HEK293 (cell line): ENCODE data around the gene SRF.

Experiments
- GLIS2 ChIP-seq: fragments of 450-650 bp; formaldehyde crosslinking; IDR thresholded peaks from 2 replicates; pipeline ENCODE4 v1.5.1; 2016; ENCODE audit warnings: missing biosample characterization, missing genetic modification characterization
- KLF1 ChIP-seq: fragments of 450-650 bp; formaldehyde crosslinking; IDR thresholded peaks from 2 replicates; pipeline ENCODE4 v1.5.1; 2016; ENCODE audit warnings: missing biosample characterization, missing genetic modification characterization
- SP3 ChIP-seq: fragments of 450-650 bp; formaldehyde crosslinking; IDR thresholded peaks from 2 replicates; pipeline ENCODE4 v1.5.1; 2016; ENCODE audit warnings: missing biosample characterization, missing genetic modification characterization
- SP7 ChIP-seq: fragments of 450-650 bp; formaldehyde crosslinking; IDR thresholded peaks from 2 replicates; pipeline ENCODE4 v1.5.1; 2016; ENCODE audit warnings: missing biosample characterization, missing genetic modification characterization
- ZBTB44 ChIP-seq: fragments of 450-650 bp; IDR thresholded peaks from 2 replicates; pipeline ENCODE4 v1.5.1; 2018; ENCODE audit warnings: missing biosample characterization, mild to moderate bottlenecking, missing genetic modification characterization
- ZFHX2 ChIP-seq: fragments of 450-650 bp; formaldehyde crosslinking; conservative IDR thresholded peaks from 2 replicates; pipeline ENCODE4 v1.5.1; 2016; ENCODE audit warnings: missing biosample characterization, missing genetic modification characterization
- ZIC2 ChIP-seq: fragments of 450-650 bp; formaldehyde crosslinking; IDR thresholded peaks from 2 replicates; pipeline ENCODE4 v1.5.1; 2016; ENCODE audit warnings: missing biosample characterization, missing genetic modification characterization
- ZNF211 ChIP-seq: fragments of 450-650 bp; formaldehyde crosslinking; IDR thresholded peaks from 2 replicates; pipeline ENCODE4 v1.5.1; 2016; ENCODE audit warnings: low read depth, missing biosample characterization, missing genetic modification characterization
- ZNF23 ChIP-seq: fragments of 450-650 bp; formaldehyde crosslinking; IDR thresholded peaks from 2 replicates; pipeline ENCODE4 v1.5.1; 2016; ENCODE audit warnings: missing biosample characterization, missing genetic modification characterization, borderline replicate concordance
- ZNF274 ChIP-seq, 2 experiments: fragments of 200-500 bp in 1 of 2; fragments of 450-650 bp in 1 of 2; sonication (Bioruptor generic) in 1 of 2; formaldehyde crosslinking in 1 of 2; IDR thresholded peaks; 2 replicates each; pipeline versions ENCODE4 v1.5.1 to v1.6.1; 2014 to 2016; ENCODE audit warnings: borderline replicate concordance in 1 of 2, inconsistent platforms in 1 of 2, low read length in 1 of 2, missing biosample characterization in 1 of 2, missing genetic modification characterization in 1 of 2
- ZNF362 ChIP-seq: fragments of 450-650 bp; formaldehyde crosslinking; IDR thresholded peaks from 2 replicates; pipeline ENCODE4 v1.5.1; 2016; ENCODE audit warnings: missing biosample characterization, missing genetic modification characterization
- ZNF391 ChIP-seq: fragments of 450-650 bp; formaldehyde crosslinking; IDR thresholded peaks from 2 replicates; pipeline ENCODE4 v1.5.1; 2016; ENCODE audit warnings: low read depth, missing biosample characterization, missing genetic modification characterization, borderline replicate concordance
- ZNF416 ChIP-seq: fragments of 450-650 bp; formaldehyde crosslinking; IDR thresholded peaks from 2 replicates; pipeline ENCODE4 v1.5.1; 2016; ENCODE audit warnings: missing biosample characterization, missing genetic modification characterization
- ZNF423 ChIP-seq: fragments of 450-650 bp; formaldehyde crosslinking; IDR thresholded peaks from 2 replicates; pipeline ENCODE4 v1.5.1; 2016; ENCODE audit warnings: missing biosample characterization, missing genetic modification characterization
- ZNF514 ChIP-seq: fragments of 450-650 bp; formaldehyde crosslinking; IDR thresholded peaks from 2 replicates; pipeline ENCODE4 v1.5.1; 2016; ENCODE audit warnings: missing biosample characterization, missing genetic modification characterization
- ZNF544 ChIP-seq: fragments of 450-650 bp; formaldehyde crosslinking; IDR thresholded peaks from 2 replicates; pipeline ENCODE4 v1.5.0; 2017; ENCODE audit warnings: missing biosample characterization, missing genetic modification characterization
- ZNF600 ChIP-seq: fragments of 450-650 bp; formaldehyde crosslinking; IDR thresholded peaks from 2 replicates; pipeline ENCODE4 v1.5.1; 2016; ENCODE audit warnings: missing biosample characterization, missing genetic modification characterization
- ZNF621 ChIP-seq: fragments of 450-650 bp; formaldehyde crosslinking; IDR thresholded peaks from 2 replicates; pipeline ENCODE4 v1.5.1; 2017; ENCODE audit warnings: missing biosample characterization, missing genetic modification characterization
- ZNF624 ChIP-seq: fragments of 450-650 bp; formaldehyde crosslinking; IDR thresholded peaks from 2 replicates; pipeline ENCODE4 v1.5.1; 2017; ENCODE audit warnings: missing biosample characterization, missing genetic modification characterization
- ZNF658 ChIP-seq: fragments of 450-650 bp; formaldehyde crosslinking; IDR thresholded peaks from 2 replicates; pipeline ENCODE4; 2016; ENCODE audit warnings: missing biosample characterization, missing genetic modification characterization
- ZNF660 ChIP-seq: fragments of 450-650 bp; IDR thresholded peaks from 2 replicates; pipeline ENCODE4 v1.5.1; 2018; ENCODE audit warnings: missing biosample characterization, mild to moderate bottlenecking, missing genetic modification characterization
- ZNF830 ChIP-seq: fragments of 450-650 bp; IDR thresholded peaks from 2 replicates; pipeline ENCODE4 v1.5.0; 2018; ENCODE audit warnings: missing biosample characterization, missing genetic modification characterization, low read depth, mild to moderate bottlenecking, moderate library complexity
- ZNF837 ChIP-seq: fragments of 450-650 bp; formaldehyde crosslinking; IDR thresholded peaks from 2 replicates; pipeline ENCODE4 v1.5.1; 2016; ENCODE audit warnings: missing biosample characterization, missing genetic modification characterization
- ZNF843 ChIP-seq: fragments of 450-650 bp; formaldehyde crosslinking; IDR thresholded peaks from 2 replicates; pipeline ENCODE4 v1.5.1; 2016; ENCODE audit warnings: missing biosample characterization, missing genetic modification characterization
- TF ChIP-seq, protein P1 (sequence below): fragments of 450-650 bp; formaldehyde crosslinking; IDR thresholded peaks from 2 replicates; pipeline ENCODE4 v1.5.1; 2017; ENCODE audit warnings: missing biosample characterization, missing genetic modification characterization
- TF ChIP-seq, protein P2 (sequence below): fragments of 450-650 bp; formaldehyde crosslinking; IDR thresholded peaks from 2 replicates; pipeline ENCODE4 v1.5.1; 2016; ENCODE audit warnings: missing biosample characterization, missing genetic modification characterization
- TF ChIP-seq, protein P3 (sequence below): fragments of 450-650 bp; formaldehyde crosslinking; IDR thresholded peaks from 2 replicates; pipeline ENCODE4 v1.5.1; 2016; ENCODE audit warnings: missing biosample characterization, missing genetic modification characterization
- TF ChIP-seq, protein P4 (sequence below): fragments of 450-650 bp; formaldehyde crosslinking; IDR thresholded peaks from 2 replicates; pipeline ENCODE4 v1.5.1; 2016; ENCODE audit warnings: missing biosample characterization, missing genetic modification characterization, borderline replicate concordance
- TF ChIP-seq, protein P5 (sequence below): fragments of 450-650 bp; formaldehyde crosslinking; IDR thresholded peaks from 2 replicates; pipeline ENCODE4 v1.5.1; 2016; ENCODE audit warnings: missing biosample characterization, missing genetic modification characterization

SRF gene

GRCh38 chr6:43170417-43170930, 595 bp upstream of the SRF start (continued):
- TF ChIP-seq ZBTB44 (tag by site-specific recombination) = no peak
- TF ChIP-seq ZNF423 = no peak
- TF ChIP-seq, protein P1, sequence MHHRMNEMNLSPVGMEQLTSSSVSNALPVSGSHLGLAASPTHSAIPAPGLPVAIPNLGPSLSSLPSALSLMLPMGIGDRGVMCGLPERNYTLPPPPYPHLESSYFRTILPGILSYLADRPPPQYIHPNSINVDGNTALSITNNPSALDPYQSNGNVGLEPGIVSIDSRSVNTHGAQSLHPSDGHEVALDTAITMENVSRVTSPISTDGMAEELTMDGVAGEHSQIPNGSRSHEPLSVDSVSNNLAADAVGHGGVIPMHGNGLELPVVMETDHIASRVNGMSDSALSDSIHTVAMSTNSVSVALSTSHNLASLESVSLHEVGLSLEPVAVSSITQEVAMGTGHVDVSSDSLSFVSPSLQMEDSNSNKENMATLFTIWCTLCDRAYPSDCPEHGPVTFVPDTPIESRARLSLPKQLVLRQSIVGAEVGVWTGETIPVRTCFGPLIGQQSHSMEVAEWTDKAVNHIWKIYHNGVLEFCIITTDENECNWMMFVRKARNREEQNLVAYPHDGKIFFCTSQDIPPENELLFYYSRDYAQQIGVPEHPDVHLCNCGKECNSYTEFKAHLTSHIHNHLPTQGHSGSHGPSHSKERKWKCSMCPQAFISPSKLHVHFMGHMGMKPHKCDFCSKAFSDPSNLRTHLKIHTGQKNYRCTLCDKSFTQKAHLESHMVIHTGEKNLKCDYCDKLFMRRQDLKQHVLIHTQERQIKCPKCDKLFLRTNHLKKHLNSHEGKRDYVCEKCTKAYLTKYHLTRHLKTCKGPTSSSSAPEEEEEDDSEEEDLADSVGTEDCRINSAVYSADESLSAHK (tag by site-specific recombination) = no peak
- TF ChIP-seq ZNF362 (tag by site-specific recombination) = no peak; the same call in 1 of the 2 replicates
- TF ChIP-seq ZNF514 (tag by site-specific recombination) = no peak
- TF ChIP-seq ZNF660 (tag by site-specific recombination) = no peak; the same call in none of the 2 replicates
- TF ChIP-seq ZNF624 = no peak
- TF ChIP-seq, protein P2, sequence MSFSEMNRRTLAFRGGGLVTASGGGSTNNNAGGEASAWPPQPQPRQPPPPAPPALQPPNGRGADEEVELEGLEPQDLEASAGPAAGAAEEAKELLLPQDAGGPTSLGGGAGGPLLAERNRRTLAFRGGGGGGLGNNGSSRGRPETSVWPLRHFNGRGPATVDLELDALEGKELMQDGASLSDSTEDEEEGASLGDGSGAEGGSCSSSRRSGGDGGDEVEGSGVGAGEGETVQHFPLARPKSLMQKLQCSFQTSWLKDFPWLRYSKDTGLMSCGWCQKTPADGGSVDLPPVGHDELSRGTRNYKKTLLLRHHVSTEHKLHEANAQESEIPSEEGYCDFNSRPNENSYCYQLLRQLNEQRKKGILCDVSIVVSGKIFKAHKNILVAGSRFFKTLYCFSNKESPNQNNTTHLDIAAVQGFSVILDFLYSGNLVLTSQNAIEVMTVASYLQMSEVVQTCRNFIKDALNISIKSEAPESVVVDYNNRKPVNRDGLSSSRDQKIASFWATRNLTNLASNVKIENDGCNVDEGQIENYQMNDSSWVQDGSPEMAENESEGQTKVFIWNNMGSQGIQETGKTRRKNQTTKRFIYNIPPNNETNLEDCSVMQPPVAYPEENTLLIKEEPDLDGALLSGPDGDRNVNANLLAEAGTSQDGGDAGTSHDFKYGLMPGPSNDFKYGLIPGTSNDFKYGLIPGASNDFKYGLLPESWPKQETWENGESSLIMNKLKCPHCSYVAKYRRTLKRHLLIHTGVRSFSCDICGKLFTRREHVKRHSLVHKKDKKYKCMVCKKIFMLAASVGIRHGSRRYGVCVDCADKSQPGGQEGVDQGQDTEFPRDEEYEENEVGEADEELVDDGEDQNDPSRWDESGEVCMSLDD = no peak
- TF ChIP-seq ZNF211 = no peak
- TF ChIP-seq ZNF837 (tag by site-specific recombination) = no peak
- no peak; the same call in 1 of the 2 replicates for TF ChIP-seq SP3
- no peak for TF ChIP-seq ZNF658 (tag by site-specific recombination)
- no peak for TF ChIP-seq ZNF600 (tag by site-specific recombination)
- no peak for TF ChIP-seq KLF1 (tag by site-specific recombination)
- TF ChIP-seq ZFHX2 = no peak
- no peak for TF ChIP-seq ZNF621
- TF ChIP-seq ZNF416 (tag by site-specific recombination) = no peak
- peak; percentile 63; the same call in 1 of the 2 replicates for TF ChIP-seq GLIS2
- TF ChIP-seq, protein P3, sequence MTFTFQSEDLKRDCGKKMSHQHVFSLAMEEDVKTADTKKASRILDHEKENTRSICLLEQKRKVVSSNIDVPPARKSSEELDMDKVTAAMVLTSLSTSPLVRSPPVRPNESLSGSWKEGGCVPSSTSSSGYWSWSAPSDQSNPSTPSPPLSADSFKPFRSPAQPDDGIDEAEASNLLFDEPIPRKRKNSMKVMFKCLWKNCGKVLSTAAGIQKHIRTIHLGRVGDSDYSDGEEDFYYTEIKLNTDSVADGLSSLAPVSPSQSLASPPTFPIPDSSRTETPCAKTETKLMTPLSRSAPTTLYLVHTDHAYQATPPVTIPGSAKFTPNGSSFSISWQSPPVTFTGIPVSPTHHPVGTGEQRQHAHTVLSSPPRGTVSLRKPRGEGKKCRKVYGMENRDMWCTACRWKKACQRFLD = no peak
- TF ChIP-seq ZNF843 (tag by site-specific recombination) = no peak
- peak; percentile 63 for TF ChIP-seq SP7 (tag by site-specific recombination)
- no peak for TF ChIP-seq ZNF830 (tag by site-specific recombination)
- TF ChIP-seq ZNF544 = no peak
- no peak for TF ChIP-seq ZNF274 (IDR thresholded peaks at IDR 0.05; ENCODE audit: low read length)
- no peak for TF ChIP-seq ZNF274 (tag by site-specific recombination; IDR thresholded peaks at IDR 0.05; ENCODE audit: borderline replicate concordance)
- TF ChIP-seq ZNF23 (tag by site-specific recombination) = no peak
- TF ChIP-seq, protein P4, sequence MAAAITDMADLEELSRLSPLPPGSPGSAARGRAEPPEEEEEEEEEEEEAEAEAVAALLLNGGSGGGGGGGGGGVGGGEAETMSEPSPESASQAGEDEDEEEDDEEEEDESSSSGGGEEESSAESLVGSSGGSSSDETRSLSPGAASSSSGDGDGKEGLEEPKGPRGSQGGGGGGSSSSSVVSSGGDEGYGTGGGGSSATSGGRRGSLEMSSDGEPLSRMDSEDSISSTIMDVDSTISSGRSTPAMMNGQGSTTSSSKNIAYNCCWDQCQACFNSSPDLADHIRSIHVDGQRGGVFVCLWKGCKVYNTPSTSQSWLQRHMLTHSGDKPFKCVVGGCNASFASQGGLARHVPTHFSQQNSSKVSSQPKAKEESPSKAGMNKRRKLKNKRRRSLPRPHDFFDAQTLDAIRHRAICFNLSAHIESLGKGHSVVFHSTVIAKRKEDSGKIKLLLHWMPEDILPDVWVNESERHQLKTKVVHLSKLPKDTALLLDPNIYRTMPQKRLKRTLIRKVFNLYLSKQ (tag by site-specific recombination) = no peak
- TF ChIP-seq, protein P5, sequence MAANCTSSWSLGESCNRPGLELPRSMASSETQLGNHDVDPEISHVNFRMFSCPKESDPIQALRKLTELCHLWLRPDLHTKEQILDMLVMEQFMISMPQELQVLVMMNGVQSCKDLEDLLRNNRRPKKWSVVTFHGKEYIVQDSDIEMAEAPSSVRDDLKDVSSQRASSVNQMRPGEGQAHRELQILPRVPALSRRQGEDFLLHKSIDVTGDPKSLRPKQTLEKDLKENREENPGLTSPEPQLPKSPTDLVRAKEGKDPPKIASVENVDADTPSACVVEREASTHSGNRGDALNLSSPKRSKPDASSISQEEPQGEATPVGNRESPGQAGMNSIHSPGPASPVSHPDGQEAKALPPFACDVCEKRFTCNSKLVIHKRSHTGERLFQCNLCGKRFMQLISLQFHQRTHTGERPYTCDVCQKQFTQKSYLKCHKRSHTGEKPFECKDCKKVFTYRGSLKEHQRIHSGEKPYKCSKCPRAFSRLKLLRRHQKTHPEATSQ (tag by site-specific recombination) = no peak
- no peak for TF ChIP-seq ZIC2
- peak; percentile 21; the same call in 1 of the 2 replicates for TF ChIP-seq ZNF391 (tag by site-specific recombination)
